Neural cell (in vitro differentiated cells): ENCODE measurements around the gene FRMD4A. TPM values are rescaled to one million over a fixed set of nuclear protein-coding genes. Genes with fewer than 3 reads are reported as not detected.

Experiments
- H2AFZ ChIP-seq: fragments of 200-600, 300-800 bp; sonication (generic), shearing (Covaris generic); 2 replicates; pipeline ENCODE4 v1.6.0; 2014; ENCODE audit warnings: low read depth, mild to moderate bottlenecking, antibody characterized with exemption, low read length, moderate library complexity
- H3F3A ChIP-seq: fragments of 200-600 bp; shearing (Covaris generic); 2 replicates; pipeline ENCODE4 v1.6.1; 2016; ENCODE audit warnings: mild to moderate bottlenecking, moderate library complexity, mixed read lengths, antibody characterized with exemption, low read length; ENCODE audit not compliant: insufficient read depth, poor library complexity, severe bottlenecking
- H3K27ac ChIP-seq: fragments of 200-600, 300-800 bp; sonication (generic), shearing (Covaris generic); 2 replicates; pipeline ENCODE4 v1.5.1; 2014; ENCODE audit warnings: mild to moderate bottlenecking, low read length, moderate library complexity
- H3K27me3 ChIP-seq: fragments of 300-800, 200-600 bp; sonication (generic), shearing (Covaris generic); 2 replicates; pipeline ENCODE4 v1.6.0; 2014; ENCODE audit warnings: mild to moderate bottlenecking, low read depth, low read length, moderate library complexity; ENCODE audit not compliant: insufficient read depth
- H3K36me3 ChIP-seq: fragments of 300-800, 200-600 bp; sonication (generic), shearing (Covaris generic); 2 replicates; pipeline ENCODE4 v1.5.1; 2014; ENCODE audit warnings: mild to moderate bottlenecking, antibody characterized with exemption, low read length, moderate library complexity; ENCODE audit not compliant: insufficient read depth
- H3K4me2 ChIP-seq: fragments of 300-800, 200-600 bp; sonication (generic), shearing (Covaris generic); 2 replicates; pipeline ENCODE4 v1.6.0; 2014; ENCODE audit warnings: mild to moderate bottlenecking, low read length
- H3K4me3 ChIP-seq: fragments of 300-800, 200-600 bp; sonication (generic), shearing (Covaris generic); 2 replicates; pipeline ENCODE4 v1.5.1; 2014; ENCODE audit warnings: mild to moderate bottlenecking, low read length, moderate library complexity
- H3K79me2 ChIP-seq: fragments of 200-600 bp; shearing (Covaris generic); replicated peaks from 2 replicates; pipeline ENCODE4 v1.6.0; 2014; ENCODE audit warnings: mild to moderate bottlenecking, low read length, moderate library complexity; ENCODE audit not compliant: insufficient read depth
- H3K9ac ChIP-seq: fragments of 300-800, 200-600 bp; sonication (generic), shearing (Covaris generic); 2 replicates; pipeline ENCODE4 v1.6.1; 2016; ENCODE audit warnings: mild to moderate bottlenecking, low read length, mixed read lengths
- H3K9me2 ChIP-seq: fragments of 200-600 bp; shearing (Covaris generic); 2 replicates; pipeline ENCODE4 v1.6.1; 2016; ENCODE audit warnings: mild to moderate bottlenecking, low read length, mixed read lengths; ENCODE audit not compliant: insufficient read depth
- H3K9me3 ChIP-seq: fragments of 200-600, 300-800 bp; sonication (generic), shearing (Covaris generic); 2 replicates; pipeline ENCODE4 v1.6.1; 2016; ENCODE audit warnings: mild to moderate bottlenecking, mixed run types, low read length, moderate library complexity, mixed read lengths
- H4K20me1 ChIP-seq: fragments of 200-600 bp; shearing (Covaris generic); 2 replicates; pipeline ENCODE4 v1.6.1; 2016; ENCODE audit warnings: mild to moderate bottlenecking, mixed run types; ENCODE audit not compliant: insufficient read depth
- CTCF ChIP-seq: fragments of 450-650 bp; IDR thresholded peaks from 2 replicates; pipeline ENCODE4 v1.5.1; 2014; ENCODE audit warnings: antibody characterized with exemption, mild to moderate bottlenecking, moderate library complexity; ENCODE audit not compliant: poor library complexity, severe bottlenecking
- EP300 ChIP-seq: fragments of 450-650 bp; conservative IDR thresholded peaks from 2 replicates; pipeline ENCODE4 v1.6.1; 2014; ENCODE audit warnings: antibody characterized with exemption, mild to moderate bottlenecking, moderate library complexity; ENCODE audit not compliant: poor library complexity, severe bottlenecking
- EZH2 ChIP-seq: fragments of 200-600, 300-800 bp; shearing (Covaris generic), sonication (generic); IDR thresholded peaks from 2 replicates; pipeline ENCODE4 v1.6.1; 2014; ENCODE audit warnings: antibody characterized with exemption, low read length, borderline replicate concordance, mild to moderate bottlenecking; ENCODE audit not compliant: insufficient read depth, poor library complexity, severe bottlenecking
- MXI1 ChIP-seq: fragments of 450-650 bp; conservative IDR thresholded peaks from 2 replicates; pipeline ENCODE4 v1.6.1; 2014; ENCODE audit warnings: antibody characterized with exemption, mild to moderate bottlenecking; ENCODE audit not compliant: poor library complexity, severe bottlenecking
- POLR2AphosphoS5 ChIP-seq: IDR thresholded peaks from 2 replicates; pipeline ENCODE4 v1.6.1; 2012
- RAD21 ChIP-seq: fragments of 450-650 bp; conservative IDR thresholded peaks from 2 replicates; pipeline ENCODE4 v1.6.1; 2014; ENCODE audit warnings: antibody characterized with exemption, mild to moderate bottlenecking, moderate library complexity
- REST ChIP-seq: IDR thresholded peaks from 2 replicates; pipeline ENCODE4 v1.6.1; 2012; ENCODE audit warnings: borderline replicate concordance
- SMC3 ChIP-seq: fragments of 450-650 bp; conservative IDR thresholded peaks from 2 replicates; pipeline ENCODE4 v1.6.1; 2014; ENCODE audit warnings: antibody characterized with exemption, mild to moderate bottlenecking, moderate library complexity; ENCODE audit not compliant: poor library complexity
- TAF1 ChIP-seq: IDR thresholded peaks from 2 replicates; pipeline ENCODE4 v1.6.1; 2012; ENCODE audit warnings: low read depth
- polyA plus RNA-seq: library from polyadenylated mRNA; depleted of rRNA; stranded (reverse); fragments of >200 nt; gene quantifications from 2 replicates; pipeline ENCODE4 v1.2.3, GENCODE V29; 2014

The FRMD4A gene
- polyA plus RNA-seq, 1 donor from 2014 or later = 36.5 TPM

- no peaks in the 10 kb centered on the region for H3K79me2 ChIP-seq
- no peak overlapping the region for H3K4me2 ChIP-seq
- H2AFZ ChIP-seq = no peak overlapping the region
- no peaks in the 10 kb centered on the region for H3K9me2 ChIP-seq
- H3K9me3 ChIP-seq = no peaks in the 10 kb centered on the region
- no peak overlapping the region for H3K9ac ChIP-seq
- H3K27ac ChIP-seq = no peak overlapping the region
- no peaks in the 10 kb centered on the region for H3K36me3 ChIP-seq
- no peaks in the 10 kb centered on the region for H4K20me1 ChIP-seq
- no peak overlapping the region for H3K4me3 ChIP-seq
- TF ChIP-seq POLR2AphosphoS5 (no peak), MXI1 (no peak), CTCF (no peak), SMC3 (no peak), RAD21 (no peak), EZH2 (no peak), REST (no peak), EP300 (no peak), TAF1 (no peak)
- H3K27me3 ChIP-seq = no peaks in the 10 kb centered on the region
- H3F3A ChIP-seq = no peaks in the 10 kb centered on the region
Measured at GRCh38 chr10:13668126-13668525, 662.6 kb downstream of the FRMD4A start.

- no peaks in the 10 kb centered on the region for H4K20me1 ChIP-seq
- H3K9ac ChIP-seq = no peak overlapping the region
- H3K9me3 ChIP-seq = no peaks in the 10 kb centered on the region
- H3K9me2 ChIP-seq = no peaks in the 10 kb centered on the region
- no peaks in the 10 kb centered on the region for H3K27me3 ChIP-seq
- no peaks in the 10 kb centered on the region for H3K79me2 ChIP-seq
- no peak overlapping the region for H3K4me3 ChIP-seq
- no peak overlapping the region for H3K4me2 ChIP-seq
- no peak overlapping the region for H2AFZ ChIP-seq
- no peak overlapping the region for H3K27ac ChIP-seq
- H3F3A ChIP-seq = no peaks in the 10 kb centered on the region
- TF ChIP-seq EP300 = no peak
- TF ChIP-seq TAF1 = no peak
- TF ChIP-seq SMC3 = no peak
- TF ChIP-seq RAD21 = no peak
- no peak for TF ChIP-seq CTCF
- no peak for TF ChIP-seq POLR2AphosphoS5
- no peak for TF ChIP-seq EZH2
- TF ChIP-seq REST = no peak
- TF ChIP-seq MXI1 = no peak
- H3K36me3 ChIP-seq = no peaks in the 10 kb centered on the region
Measured at GRCh38 chr10:13665516-13666262, 665.0 kb downstream of the FRMD4A start.
